K562 (cell line): Measurements from ENCODE around the gene LYPD5.

Experiments used
- CBX1 ChIP-seq: sonication (generic); IDR thresholded peaks from 2 replicates; pipeline ENCODE4 v1.6.1; 2016; ENCODE audit warnings: antibody characterized with exemption, low read depth, mild to moderate bottlenecking
- SNRNP70 ChIP-seq: fragments of 200-400 bp; formaldehyde crosslinking; optimal IDR thresholded peaks from 2 replicates; pipeline ENCODE3; 2017; ENCODE audit warnings: low read depth, low read length
- TF ChIP-seq, protein P1 (sequence below): sonication (generic); formaldehyde crosslinking; IDR thresholded peaks from 2 replicates; pipeline ENCODE4 v1.8.1; 2022; ENCODE audit warnings: missing genetic modification reagents
- TF ChIP-seq, protein P2 (sequence below): fragments of 450-650 bp; formaldehyde crosslinking; IDR thresholded peaks from 2 replicates; pipeline ENCODE4 v1.4.0; 2020; ENCODE audit warnings: mild to moderate bottlenecking, moderate library complexity

DNA sequence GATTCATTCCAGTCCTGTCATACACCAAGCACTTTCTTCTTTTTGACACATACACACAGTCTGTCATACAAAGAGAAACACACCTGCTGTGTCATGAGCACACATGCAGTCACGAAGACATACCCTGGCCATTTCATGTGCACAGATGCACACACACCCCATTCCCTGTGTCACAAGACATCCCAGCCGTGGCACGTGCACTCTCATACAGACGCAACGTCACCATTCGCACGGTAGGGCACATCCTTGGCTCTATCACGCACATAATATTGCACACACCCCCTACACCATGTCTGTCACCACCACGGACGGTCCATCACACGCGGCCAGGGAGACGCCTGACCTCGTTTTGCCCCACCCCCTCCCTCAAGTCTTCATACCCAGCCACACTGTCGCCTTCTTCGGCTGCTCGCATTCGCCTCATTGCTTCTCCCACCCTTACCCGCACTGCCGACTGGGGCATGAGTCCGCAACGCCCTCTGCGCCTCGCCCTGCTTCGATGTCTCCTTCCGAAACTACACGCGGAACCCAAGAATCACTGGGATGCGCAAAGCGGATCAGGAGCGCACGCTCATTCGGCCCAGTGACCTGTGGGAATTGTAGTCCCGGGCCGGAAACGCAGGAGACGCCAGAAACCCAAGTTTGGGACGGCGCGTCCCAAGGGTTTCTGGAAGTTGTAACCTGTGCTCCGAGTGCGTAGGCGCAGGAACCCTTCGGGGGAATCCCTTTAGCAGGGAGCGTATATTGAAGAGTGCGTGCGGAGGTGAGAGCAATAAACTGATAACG lies 18.0 kb upstream of the LYPD5 start:
- no peak for TF ChIP-seq SNRNP70
- TF ChIP-seq, protein P1, sequence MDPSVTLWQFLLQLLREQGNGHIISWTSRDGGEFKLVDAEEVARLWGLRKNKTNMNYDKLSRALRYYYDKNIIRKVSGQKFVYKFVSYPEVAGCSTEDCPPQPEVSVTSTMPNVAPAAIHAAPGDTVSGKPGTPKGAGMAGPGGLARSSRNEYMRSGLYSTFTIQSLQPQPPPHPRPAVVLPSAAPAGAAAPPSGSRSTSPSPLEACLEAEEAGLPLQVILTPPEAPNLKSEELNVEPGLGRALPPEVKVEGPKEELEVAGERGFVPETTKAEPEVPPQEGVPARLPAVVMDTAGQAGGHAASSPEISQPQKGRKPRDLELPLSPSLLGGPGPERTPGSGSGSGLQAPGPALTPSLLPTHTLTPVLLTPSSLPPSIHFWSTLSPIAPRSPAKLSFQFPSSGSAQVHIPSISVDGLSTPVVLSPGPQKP (CRISPR knock-in tag) = no peak
- TF ChIP-seq CBX1 = no peak
- TF ChIP-seq, protein P2, sequence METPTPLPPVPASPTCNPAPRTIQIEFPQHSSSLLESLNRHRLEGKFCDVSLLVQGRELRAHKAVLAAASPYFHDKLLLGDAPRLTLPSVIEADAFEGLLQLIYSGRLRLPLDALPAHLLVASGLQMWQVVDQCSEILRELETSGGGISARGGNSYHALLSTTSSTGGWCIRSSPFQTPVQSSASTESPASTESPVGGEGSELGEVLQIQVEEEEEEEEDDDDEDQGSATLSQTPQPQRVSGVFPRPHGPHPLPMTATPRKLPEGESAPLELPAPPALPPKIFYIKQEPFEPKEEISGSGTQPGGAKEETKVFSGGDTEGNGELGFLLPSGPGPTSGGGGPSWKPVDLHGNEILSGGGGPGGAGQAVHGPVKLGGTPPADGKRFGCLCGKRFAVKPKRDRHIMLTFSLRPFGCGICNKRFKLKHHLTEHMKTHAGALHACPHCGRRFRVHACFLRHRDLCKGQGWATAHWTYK (CRISPR knock-in tag) = no peak
